GM13976 (cell line): ENCODE measurements around the gene ANGEL1.

Source experiments
- DNase-seq: peaks from one replicate; pipeline ENCODE4 v3.0.0; 2012; ENCODE audit warnings: low spot score
- CTCF ChIP-seq: IDR thresholded peaks from 2 replicates; pipeline ENCODE4 v1.5.1; 2012; ENCODE audit warnings: borderline replicate concordance, mild to moderate bottlenecking; ENCODE audit not compliant: insufficient read depth; ENCODE audit errors: extremely low read depth, missing control alignments, control extremely low read depth
- in situ Hi-C: fragments of 300-500 bp; cut with MboI; formaldehyde crosslinking; loops from one replicate; pipeline ENCODE4 v1.12.0; 2022; ENCODE audit warnings: low sequenced_read_pairs, mixed read lengths, inconsistent platforms; ENCODE audit not compliant: unreplicated experiment

The ANGEL1 gene

GRCh38 chr14:76780360-76780759, 32.3 kb downstream of the ANGEL1 start:
- DNase-seq: no peak
- TF ChIP-seq CTCF: no peak
- in situ Hi-C loops: no loop called here

GRCh38 chr14:76780058-76780345, 32.7 kb downstream of the ANGEL1 start:
- in situ Hi-C loops: no loop called here
- no peak for DNase-seq
- no peak for TF ChIP-seq CTCF

- DNase-seq: no peak
- in situ Hi-C loops: no loop called here
- TF ChIP-seq CTCF: no peak
These were observed 33.2 kb downstream of the ANGEL1 start for GRCh38 chr14:76779221-76780057.

GRCh38 chr14:76778546-76779215, 34.0 kb downstream of the ANGEL1 start:
- no peak for TF ChIP-seq CTCF
- DNase-seq: no peak
- in situ Hi-C loops: no loop called here

GRCh38 chr14:76777721-76778120, 35.0 kb downstream of the ANGEL1 start:
- DNase-seq: no peak
- no peak for TF ChIP-seq CTCF
- in situ Hi-C loops: no loop called here

- in situ Hi-C loops: no loop called here
- DNase-seq: no peak
- no peak for TF ChIP-seq CTCF
These were observed 36.0 kb downstream of the ANGEL1 start for GRCh38 chr14:76776428-76777251.
